HUDEP-2 (cell line): ENCODE data around the gene ERP27.
A peak's percentile ranks its signal among the peaks of the same experiment; 100 is the strongest.

Source experiments
- DNase-seq, 76 experiments: peaks; one replicate each; lab custom pipeline; 2025; ENCODE audit not compliant: unreplicated experiment in 76 of 76; lab: John Stamatoyannopoulos, UW

ERP27 gene

DNA sequence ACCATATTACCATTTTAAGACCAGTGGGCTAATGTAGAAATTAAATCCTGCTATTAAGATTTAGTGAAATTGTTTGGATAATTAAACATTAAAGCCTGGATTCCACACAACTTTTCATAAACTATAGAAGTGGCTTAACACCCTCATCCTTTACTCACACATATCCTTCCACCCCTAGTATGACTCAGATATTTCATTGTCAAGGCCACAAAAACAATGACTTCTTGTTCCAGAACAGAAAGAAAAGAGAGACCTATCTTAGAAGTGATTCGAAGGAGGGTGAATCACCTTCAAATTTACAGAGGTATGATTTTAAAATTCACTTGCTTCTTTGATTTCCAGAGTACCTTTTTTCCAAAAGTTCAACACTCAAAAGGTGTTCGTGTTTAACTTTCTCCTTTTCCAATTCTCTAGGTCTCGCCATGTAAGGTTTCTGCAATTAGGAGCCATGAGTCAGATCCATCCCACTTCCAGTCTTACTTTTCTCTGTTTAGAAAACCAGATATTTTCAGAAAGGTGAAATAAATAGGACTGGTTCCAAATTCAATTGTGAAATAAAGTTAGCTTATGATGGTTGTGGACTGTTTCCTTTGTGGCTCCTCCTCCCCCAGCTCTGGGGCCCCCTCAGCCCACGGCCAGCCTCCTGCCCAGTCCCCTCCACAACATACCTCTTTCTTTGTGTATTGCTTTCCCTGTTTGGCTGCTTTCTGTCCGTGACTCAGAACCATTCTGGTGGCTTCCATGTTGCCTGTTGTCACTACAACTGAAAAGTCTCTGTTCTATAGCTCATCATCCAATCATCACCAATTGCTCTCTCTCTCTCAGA is 28.0 kb downstream of the ERP27 start:
- no peak for DNase-seq

DNA sequence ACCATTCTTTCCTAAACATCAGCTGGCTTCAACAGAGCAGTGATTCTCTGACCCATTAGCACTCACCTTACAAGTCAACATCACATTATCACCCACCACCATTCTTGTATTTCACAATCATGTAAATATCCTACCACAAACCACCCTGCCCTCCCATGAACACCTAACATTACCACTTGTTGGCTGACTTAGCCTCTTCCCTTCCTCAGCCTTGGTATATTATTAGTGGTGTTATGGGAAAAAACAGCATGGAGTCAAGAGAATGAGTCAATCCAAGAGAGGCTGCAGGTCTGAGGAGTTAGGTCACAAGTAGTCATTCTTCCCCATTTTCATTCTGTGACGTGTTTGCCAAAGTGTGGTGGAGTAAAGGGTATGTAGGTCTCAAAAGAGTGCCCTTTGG is 30.4 kb downstream of the ERP27 start:
- DNase-seq, result no peak

DNA sequence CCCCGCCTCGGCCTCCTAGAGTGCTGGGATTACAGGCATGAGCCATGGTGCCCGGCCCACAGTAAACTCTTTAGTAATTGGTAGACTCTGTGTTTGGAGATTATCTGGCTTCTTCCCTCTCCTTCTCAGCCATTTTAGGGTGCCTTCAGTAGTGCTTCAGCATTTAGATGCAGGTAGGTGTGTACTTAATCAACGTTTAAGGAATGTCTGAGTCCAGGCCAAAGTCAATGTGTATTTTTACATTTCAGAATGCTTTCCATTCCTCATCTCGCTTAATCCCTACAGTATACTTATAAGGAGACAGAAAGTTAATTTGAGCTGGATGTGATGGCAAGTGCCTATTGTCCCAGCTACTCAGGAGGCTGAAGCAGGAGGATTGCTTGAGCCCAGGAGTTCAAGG is 32.2 kb downstream of the ERP27 start:
- DNase-seq, result no peak

DNA sequence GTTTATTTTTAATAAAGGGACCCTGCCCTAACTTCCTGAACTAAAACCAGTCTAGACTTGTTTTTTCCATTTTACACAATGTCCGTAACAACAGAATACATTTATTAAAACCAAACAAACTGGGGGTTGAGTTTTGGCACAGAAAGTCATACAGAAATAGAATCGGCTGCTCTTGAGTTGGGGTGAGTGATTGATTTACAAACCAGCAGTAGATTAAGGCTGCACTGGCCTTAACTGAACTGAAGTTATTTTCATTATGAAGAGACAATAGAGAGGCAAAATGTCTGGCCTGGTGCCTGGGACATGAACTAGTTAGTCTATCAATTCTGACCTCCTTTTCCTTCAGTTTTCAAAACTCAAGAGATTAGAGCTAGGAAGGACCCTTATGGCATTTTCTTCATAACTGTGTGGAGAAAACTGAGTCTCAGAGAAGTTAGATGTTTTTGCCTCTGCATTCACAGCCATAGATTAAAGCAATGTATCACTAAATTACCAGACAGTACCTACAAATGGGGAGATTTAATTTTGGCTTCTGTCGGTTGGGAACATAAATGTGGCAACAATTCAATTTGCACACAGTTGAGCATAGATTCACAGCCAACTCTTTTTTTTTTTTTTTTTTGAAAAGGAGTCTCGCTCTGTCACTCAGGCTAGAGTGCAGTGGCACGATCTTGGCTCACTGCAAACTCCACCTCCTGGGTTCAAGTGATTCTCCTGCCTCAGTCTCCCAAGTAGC is 32.9 kb downstream of the ERP27 start:
- no peak for DNase-seq

- DNase-seq, result no peak
These were observed 33.5 kb downstream of the ERP27 start for GRCh38 chr12:14904854-14905253.

DNA sequence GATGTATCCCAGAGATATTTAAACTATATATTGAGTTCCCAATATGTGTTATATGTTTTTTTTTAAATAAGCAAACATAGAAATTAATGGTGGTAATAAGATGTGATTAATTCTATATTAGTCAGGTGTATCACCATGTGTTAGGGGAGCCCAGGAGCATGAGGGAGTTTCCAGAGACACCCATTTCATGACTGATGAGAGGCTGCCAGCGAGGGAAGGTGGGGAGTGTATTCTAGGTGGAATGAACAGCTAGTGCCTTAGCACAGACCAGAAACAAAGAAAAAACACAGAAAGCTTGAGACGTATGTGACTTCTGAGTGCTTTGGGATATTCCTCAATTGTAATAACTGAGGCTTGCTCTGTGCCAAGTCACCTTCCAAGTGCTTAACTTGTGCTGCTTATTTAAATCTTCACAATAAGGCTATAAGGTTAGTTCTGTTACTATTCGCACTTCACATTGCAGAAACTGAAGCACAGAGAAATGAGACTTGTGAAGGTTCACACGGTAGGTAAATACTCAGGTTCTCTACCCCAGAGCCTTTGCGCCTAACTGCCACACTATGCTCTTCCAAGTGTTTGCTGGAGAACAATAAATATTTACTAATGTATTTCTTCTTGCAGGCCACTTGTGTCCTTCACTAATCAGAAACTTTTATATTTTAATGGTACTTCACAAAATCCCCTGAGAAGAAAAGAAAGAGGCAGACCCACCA is 34.8 kb downstream of the ERP27 start:
- no peak for DNase-seq

DNA sequence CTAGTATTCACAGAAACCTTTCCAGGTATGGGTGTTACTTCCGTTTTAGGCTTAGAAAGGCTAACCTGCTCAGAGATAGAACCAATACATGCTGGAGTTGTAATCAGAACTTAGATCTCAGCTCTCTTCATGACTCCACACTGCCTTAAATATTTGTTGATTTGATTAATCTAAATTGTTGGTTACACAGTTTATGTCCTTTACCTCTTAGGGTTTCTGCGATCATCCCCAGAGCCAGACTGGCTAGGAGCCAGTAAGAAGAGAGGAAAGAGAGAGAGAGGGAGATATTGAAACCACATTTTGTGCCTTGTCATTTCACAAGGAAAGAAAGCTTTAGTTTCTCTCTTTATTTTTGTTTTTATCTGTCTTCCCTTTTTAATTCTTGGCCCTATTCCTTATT is 35.9 kb downstream of the ERP27 start:
- peak in 9 of 76 experiments; percentile 4 to 29 (median 12) for DNase-seq

DNA sequence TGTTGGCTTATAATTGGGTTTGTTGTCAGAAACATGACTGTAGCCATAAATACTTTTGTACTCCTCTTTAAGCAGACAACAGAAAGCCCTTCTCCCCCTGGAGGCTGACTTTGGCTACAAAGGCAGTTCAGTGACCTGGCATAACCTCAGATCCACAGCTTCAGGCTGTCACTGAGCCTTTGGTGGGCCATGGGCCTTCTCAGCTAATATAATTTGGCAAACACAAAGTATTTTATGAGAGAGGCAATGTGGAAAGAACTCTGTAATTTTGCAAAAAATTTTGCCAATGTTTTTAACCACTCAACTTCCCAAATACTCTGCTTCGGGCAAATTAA is 37.1 kb downstream of the ERP27 start:
- peak in 5 of 76 experiments; percentile 8 to 15 (median 12) for DNase-seq

- DNase-seq, result no peak
These were observed 37.7 kb downstream of the ERP27 start for GRCh38 chr12:14900521-14901227.

DNA sequence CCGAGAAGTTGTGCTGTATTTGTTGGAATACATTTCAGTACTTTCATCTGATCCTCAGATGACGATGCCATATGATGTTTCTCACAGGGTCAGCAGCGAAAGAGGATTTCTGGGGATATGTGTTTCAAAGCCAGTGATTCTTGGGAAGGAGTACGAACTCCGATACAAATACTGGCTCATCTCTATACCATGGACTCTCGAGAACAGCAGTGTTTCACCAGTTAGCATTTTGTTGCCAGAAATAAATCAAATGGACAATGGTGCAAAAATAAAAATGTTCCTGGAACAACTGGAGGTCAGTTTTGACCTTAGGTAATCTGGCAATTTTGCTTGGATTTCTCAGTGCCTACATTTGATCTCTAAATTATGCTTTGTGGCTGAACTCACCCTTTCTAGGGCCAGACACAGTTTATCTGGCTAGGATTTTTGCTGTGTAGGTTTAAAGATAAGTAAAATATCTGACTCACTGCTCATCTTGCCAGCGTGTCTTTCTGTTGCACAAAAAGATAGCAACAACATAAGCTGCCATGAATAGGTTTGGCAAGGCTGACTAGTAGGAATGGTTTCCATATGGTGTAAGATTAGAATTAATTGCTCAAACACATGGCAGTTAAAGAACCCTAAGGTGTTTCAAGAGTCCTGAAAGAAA is 41.7 kb downstream of the ERP27 start:
- peak in 69 of 76 experiments; percentile 4 to 94 (median 65) for DNase-seq

DNA sequence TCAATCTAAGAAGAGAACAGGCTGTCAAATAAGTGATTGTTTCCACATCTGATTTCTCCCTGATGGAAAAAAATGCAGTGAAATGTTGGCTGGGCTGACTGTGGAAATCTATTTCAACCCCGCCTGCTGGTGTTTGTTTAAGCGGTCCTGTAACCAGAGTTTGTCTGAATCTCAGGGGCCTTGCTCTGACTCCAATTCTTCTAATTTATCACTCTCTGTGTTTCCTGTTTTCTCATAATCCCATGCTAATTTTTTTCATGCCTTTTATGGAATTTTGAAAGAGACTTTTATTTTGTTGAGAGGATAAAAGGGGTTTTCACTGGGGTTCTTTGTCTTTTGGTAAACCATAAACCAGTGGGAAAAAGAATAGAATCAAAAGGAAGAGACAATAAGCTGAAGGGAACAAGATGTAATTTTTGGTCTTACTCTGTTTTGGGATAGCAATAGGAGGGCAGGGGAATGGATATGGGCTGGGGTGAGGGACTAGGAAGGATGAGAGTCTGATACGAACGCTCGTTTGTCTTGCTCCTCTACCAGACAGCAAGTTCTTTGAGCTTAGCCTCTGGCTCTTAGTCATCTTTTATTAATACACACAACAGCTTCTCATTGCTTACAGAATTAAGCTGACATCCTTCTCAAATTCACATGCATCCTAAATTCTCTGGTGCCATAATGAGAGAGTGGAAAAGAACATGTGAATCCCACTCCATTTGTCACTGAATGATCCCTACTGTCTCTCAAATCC is 44.7 kb downstream of the ERP27 start:
- DNase-seq, result no peak

DNA sequence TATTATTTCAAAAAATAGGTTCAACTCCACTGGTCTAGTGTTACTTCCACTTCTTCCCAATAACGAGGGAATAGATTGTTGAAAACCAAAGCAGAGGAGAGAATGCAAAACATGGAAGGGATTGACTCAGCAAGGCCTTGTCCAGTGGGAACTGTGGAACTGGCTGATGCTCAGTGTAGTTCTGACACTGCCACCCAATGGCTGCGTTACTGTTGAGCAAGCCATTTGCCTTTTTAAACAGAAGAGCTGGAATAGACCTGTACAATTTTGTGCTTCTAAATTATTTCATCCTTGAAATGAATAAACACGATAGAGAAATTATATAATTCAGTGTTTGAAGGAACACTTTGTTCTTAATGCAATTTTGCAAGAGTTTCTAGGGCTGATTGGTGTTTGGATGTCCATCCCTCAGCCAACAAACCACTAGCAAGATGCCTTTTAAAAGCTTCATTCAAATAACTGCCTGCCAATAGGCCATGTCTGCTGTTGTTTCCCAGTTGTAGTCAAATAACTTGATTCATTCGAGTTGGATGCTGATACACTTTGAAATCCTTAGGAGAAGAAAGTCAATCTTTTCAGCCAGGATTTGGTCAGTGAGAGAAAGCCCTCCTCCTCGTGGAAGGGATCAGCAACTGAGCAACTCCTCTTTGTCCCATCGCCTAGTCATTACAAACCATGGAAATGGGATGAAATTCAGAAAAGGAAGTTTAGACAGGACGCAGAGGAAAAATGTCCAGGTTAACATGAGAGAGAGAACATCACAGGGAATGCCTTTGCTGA is 45.4 kb downstream of the ERP27 start:
- DNase-seq, result peak in 8 of 76 experiments; percentile 3 to 35 (median 14)

DNA sequence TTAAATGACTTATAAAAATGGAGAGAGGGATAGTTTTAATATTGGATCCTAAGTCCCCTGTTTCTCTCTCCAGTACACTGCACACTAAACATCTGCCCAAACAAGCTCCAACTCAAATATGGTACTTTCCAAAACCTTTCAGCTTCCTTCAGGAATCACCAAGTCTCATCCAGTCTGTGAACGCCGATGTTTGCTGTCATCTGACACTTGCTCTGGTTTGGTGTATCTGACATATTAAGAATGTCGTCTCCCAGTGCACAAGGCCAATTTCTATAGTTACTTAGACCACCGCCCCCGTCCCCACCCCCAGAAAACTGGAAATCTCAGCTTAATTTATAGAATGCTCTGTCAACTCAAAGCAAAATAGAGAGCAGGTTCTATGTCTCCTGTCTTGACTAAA is 47.6 kb downstream of the ERP27 start:
- DNase-seq, result no peak

- no peak for DNase-seq
These were observed 52.1 kb downstream of the ERP27 start for GRCh38 chr12:14886271-14886670.

- DNase-seq, result no peak
These were observed 52.6 kb downstream of the ERP27 start, which contains the start of gene MGP for GRCh38 chr12:14885718-14886221. MGP (minus strand) TSS chr12:14885854; CDS start chr12:14885791, 63 bp downstream.

GRCh38 chr12:14884458-14884878 is 53.9 kb downstream of the ERP27 start:
- peak in 74 of 76 experiments; percentile 6 to 88 (median 74) for DNase-seq

DNA sequence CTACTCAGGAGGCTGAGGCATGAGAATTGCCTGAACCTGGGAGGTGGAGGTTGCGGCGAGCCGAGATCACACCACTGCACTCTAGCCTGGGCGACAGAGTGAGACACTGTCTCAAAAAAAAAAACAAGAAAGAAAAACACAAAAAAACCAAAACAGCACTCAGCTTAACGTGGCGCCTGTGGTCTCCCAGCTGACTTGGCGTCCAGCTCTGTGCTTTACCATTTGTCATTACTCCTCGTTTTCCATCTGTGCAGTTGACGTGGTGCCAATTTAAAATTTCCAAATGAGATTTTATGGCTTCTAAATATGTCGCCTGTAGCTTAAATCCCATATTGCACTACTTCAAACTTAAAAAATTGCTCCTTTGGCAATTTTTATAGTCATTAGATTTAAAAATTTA is 54.7 kb downstream of the ERP27 start:
- DNase-seq, result no peak

GRCh38 chr12:14880890-14881453 is 57.4 kb downstream of the ERP27 start:
- no peak for DNase-seq
